H9 (cell line): ENCODE measurements around the gene PDCD4. TPM values are rescaled to one million over a fixed set of nuclear protein-coding genes. Genes with fewer than 3 reads are reported as not detected.

Experiments
- DNase-seq: peaks from one replicate; pipeline ENCODE4 v3.0.0-alpha.2; 2017
- H2AFZ ChIP-seq: one replicate; pipeline ENCODE4 v1.6.1; 2013; ENCODE audit warnings: mild to moderate bottlenecking, low read length, control low read depth, moderate library complexity
- H2AK5ac ChIP-seq: 2 replicates; pipeline ENCODE4 v1.6.1; 2013; ENCODE audit warnings: low read length, control low read depth, mixed read lengths; ENCODE audit not compliant: insufficient read length
- H2BK120ac ChIP-seq: one replicate; pipeline ENCODE4 v1.6.1; 2013; ENCODE audit warnings: low read depth, mild to moderate bottlenecking, low read length, control low read depth, inconsistent platforms; ENCODE audit not compliant: poor library complexity, severe bottlenecking
- H2BK12ac ChIP-seq: 2 replicates; pipeline ENCODE4 v1.6.1; 2013; ENCODE audit warnings: low read length, control low read depth, mixed read lengths, low read depth; ENCODE audit not compliant: insufficient read length
- H2BK15ac ChIP-seq: 2 replicates; pipeline ENCODE4 v1.6.1; 2013; ENCODE audit warnings: low read depth, low read length, control low read depth
- H2BK20ac ChIP-seq: one replicate; pipeline ENCODE4 v1.6.1; 2013; ENCODE audit warnings: low read depth, mild to moderate bottlenecking, low read length, control low read depth, inconsistent platforms; ENCODE audit not compliant: poor library complexity, severe bottlenecking
- H2BK5ac ChIP-seq: 2 replicates; pipeline ENCODE4 v1.6.1; 2013; ENCODE audit warnings: low read length, control low read depth, mixed read lengths; ENCODE audit not compliant: insufficient read length
- H3K14ac ChIP-seq: 2 replicates; pipeline ENCODE4 v1.6.1; 2013; ENCODE audit warnings: low read length, control low read depth; ENCODE audit not compliant: insufficient read depth
- H3K18ac ChIP-seq: 2 replicates; pipeline ENCODE4 v1.6.1; 2013; ENCODE audit warnings: low read depth, mild to moderate bottlenecking, mixed read lengths, low read length, control low read depth; ENCODE audit not compliant: insufficient read length
- H3K23ac ChIP-seq: 2 replicates; pipeline ENCODE4 v1.6.1; 2013; ENCODE audit warnings: low read length, control low read depth, mixed read lengths, low read depth; ENCODE audit not compliant: insufficient read length
- H3K23me2 ChIP-seq: 2 replicates; pipeline ENCODE4 v1.6.1; 2013; ENCODE audit warnings: low read depth, mild to moderate bottlenecking, mixed read lengths, low read length, control low read depth; ENCODE audit not compliant: insufficient read length, poor library complexity, severe bottlenecking
- H3K27ac ChIP-seq: 2 replicates; pipeline ENCODE4 v1.5.1; 2013; ENCODE audit warnings: low read length, control low read depth, mixed read lengths, low read depth; ENCODE audit not compliant: insufficient read length
- H3K27me3 ChIP-seq: 2 replicates; pipeline ENCODE4 v1.6.1; 2013; ENCODE audit warnings: low read length, control low read depth, inconsistent platforms; ENCODE audit not compliant: insufficient read depth
- H3K4ac ChIP-seq: 2 replicates; pipeline ENCODE4 v1.6.1; 2013; ENCODE audit warnings: low read depth, mild to moderate bottlenecking, control low read depth, inconsistent platforms, low read length, moderate library complexity
- H3K4me1 ChIP-seq: 2 replicates; pipeline ENCODE4 v1.6.1; 2013; ENCODE audit warnings: low read length, control low read depth, inconsistent platforms; ENCODE audit not compliant: insufficient read depth
- H3K4me2 ChIP-seq: 2 replicates; pipeline ENCODE4 v1.6.1; 2013; ENCODE audit warnings: low read length, control low read depth, mixed read lengths; ENCODE audit not compliant: insufficient read length, insufficient read depth
- H3K56ac ChIP-seq: 2 replicates; pipeline ENCODE4 v1.6.1; 2013; ENCODE audit warnings: low read depth, mild to moderate bottlenecking, mixed read lengths, low read length, control low read depth; ENCODE audit not compliant: insufficient read length
- H3K79me1 ChIP-seq: 2 replicates; pipeline ENCODE4 v1.6.1; 2013; ENCODE audit warnings: low read depth, mild to moderate bottlenecking, moderate library complexity, low read length, control low read depth, inconsistent platforms; ENCODE audit not compliant: insufficient read depth, poor library complexity, severe bottlenecking
- H3K79me2 ChIP-seq: 2 replicates; pipeline ENCODE4 v1.6.1; 2013; ENCODE audit warnings: low read length, control low read depth, inconsistent platforms; ENCODE audit not compliant: insufficient read depth
- H3K9ac ChIP-seq: 2 replicates; pipeline ENCODE4 v1.6.1; 2013; ENCODE audit warnings: low read length, control low read depth, mixed read lengths; ENCODE audit not compliant: insufficient read length; ENCODE audit errors: extremely low read depth
- H3K9me3 ChIP-seq: one replicate; pipeline ENCODE4 v1.6.1; 2013; ENCODE audit warnings: low read depth, low read length, inconsistent platforms; ENCODE audit not compliant: control insufficient read depth
- H3T11ph ChIP-seq: one replicate; pipeline ENCODE4 v1.6.1; 2013; ENCODE audit warnings: mild to moderate bottlenecking, low read length, control low read depth, inconsistent platforms
- H4K20me1 ChIP-seq: one replicate; pipeline ENCODE4 v1.6.1; 2013; ENCODE audit not compliant: control insufficient read depth, insufficient read length, insufficient read depth
- H4K5ac ChIP-seq: 2 replicates; pipeline ENCODE4 v1.6.1; 2013; ENCODE audit warnings: low read depth, mild to moderate bottlenecking, mixed read lengths, low read length, control low read depth; ENCODE audit not compliant: insufficient read length
- H4K8ac ChIP-seq: replicated peaks from 2 replicates; pipeline ENCODE4 v1.6.1; 2013; ENCODE audit warnings: low read length, control low read depth, mixed read lengths, low read depth; ENCODE audit not compliant: insufficient read length
- H4K91ac ChIP-seq: 2 replicates; pipeline ENCODE4 v1.6.1; 2013; ENCODE audit warnings: low read depth, mild to moderate bottlenecking, moderate library complexity, mixed read lengths, low read length, control low read depth; ENCODE audit not compliant: insufficient read length
- H3K27ac Mint-ChIP-seq, 3 experiments: 2 replicates in 2 of 3; 3 replicates in 1 of 3; pipeline ENCODE4 v1.8.0; 2020 to 2021; ENCODE audit warnings: mixed read lengths in 3 of 3, mild to moderate bottlenecking in 1 of 3, moderate library complexity in 1 of 3
- H3K27me3 Mint-ChIP-seq: 2 replicates; pipeline ENCODE4 v1.8.0; 2021; ENCODE audit warnings: low read depth, mild to moderate bottlenecking, moderate library complexity, mixed read lengths
- H3K36me3 Mint-ChIP-seq, 3 experiments: 2 replicates in 2 of 3; 3 replicates in 1 of 3; pipeline ENCODE4 v1.8.0; 2020 to 2021; ENCODE audit warnings: low read depth in 3 of 3, mixed read lengths in 3 of 3; ENCODE audit not compliant: insufficient read depth in 1 of 3
- H3K4me1 Mint-ChIP-seq, 2 experiments: 2 replicates each; pipeline ENCODE4 v1.8.0; 2020; ENCODE audit warnings: mixed read lengths in 2 of 2
- H3K4me3 Mint-ChIP-seq, 2 experiments: 2 replicates in 1 of 2; 3 replicates in 1 of 2; pipeline ENCODE4 v1.8.0; 2020 to 2021; ENCODE audit warnings: mild to moderate bottlenecking in 2 of 2, mixed read lengths in 2 of 2, moderate library complexity in 1 of 2
- H3K9me3 Mint-ChIP-seq, 2 experiments: 2 replicates in 1 of 2; 3 replicates in 1 of 2; pipeline ENCODE4 v1.8.0; 2020; ENCODE audit warnings: mild to moderate bottlenecking in 2 of 2, mixed read lengths in 2 of 2, moderate library complexity in 1 of 2
- WGBS: extraction: QIAGEN DNeasy Blood & Tissue Kit; methylation state at CpG from one replicate; pipeline ENCODE4 v1.1.7; 2013; ENCODE audit warnings: missing lambda C conversion rate, low lambda C conversion rate, mixed read lengths; ENCODE audit not compliant: insufficient read length; ENCODE audit errors: extremely low coverage; 5-methylcytosine and 5-hydroxymethylcytosine counted together
- total RNA-seq: library from RNA; stranded (reverse); gene quantifications from 2 replicates; pipeline ENCODE4 v1.2.1, GENCODE V29; 2021
- TF ChIP-seq, protein P1 (sequence below): fragments of 200-600 bp; sonication (generic); conservative IDR thresholded peaks from 3 replicates; pipeline ENCODE4 v1.8.0; 2021; ENCODE audit warnings: antibody characterized with exemption, mild to moderate bottlenecking

The PDCD4 gene
- total RNA-seq, 1 experiment from 2014 or later, result 29.3 TPM

DNA sequence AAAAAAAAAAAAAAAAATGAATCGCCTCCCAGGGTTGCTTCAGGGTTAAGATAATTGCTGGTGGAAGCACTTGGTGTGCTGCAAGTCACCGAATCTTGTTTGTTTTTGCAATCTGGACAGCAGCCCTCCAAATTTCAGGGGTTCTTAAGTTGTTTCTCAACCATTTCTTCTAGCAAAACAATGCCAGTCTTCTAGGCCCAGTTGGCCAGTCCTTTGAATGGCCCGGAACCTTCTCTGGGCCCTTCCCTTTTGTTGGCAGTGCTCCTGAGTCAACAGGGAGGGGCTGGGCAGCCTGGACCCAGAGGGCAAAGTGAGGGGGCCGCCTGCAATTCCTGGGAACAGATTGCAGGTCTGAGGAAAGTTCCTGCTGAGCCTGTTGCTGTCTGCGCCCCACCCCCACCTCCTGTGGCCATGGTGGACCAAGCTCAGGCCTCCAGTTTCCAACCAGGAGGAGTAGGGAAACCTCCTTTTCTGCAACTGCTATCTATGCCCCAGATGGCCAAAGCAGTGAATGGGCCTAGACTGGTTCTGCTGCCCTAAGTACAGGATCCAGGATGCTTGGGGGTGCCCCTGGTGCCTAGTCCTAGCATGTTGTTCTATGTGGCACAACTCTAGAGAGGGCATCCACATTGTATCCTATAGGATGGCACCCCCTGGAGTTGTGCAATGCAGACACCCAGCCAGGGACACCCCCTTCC is 31.4 kb upstream of the PDCD4 start:
- Histone ChIP-seq H4K20me1 (no peaks in the 10 kb centered on the region), H3K9ac (no peak overlapping the region), H2AFZ (no peak overlapping the region), H3T11ph (no peak overlapping the region), H3K4me2 (no peak overlapping the region), H3K79me2 (no peaks in the 10 kb centered on the region), H4K5ac (no peak overlapping the region), H4K91ac (no peak overlapping the region), H3K23me2 (no peaks in the 10 kb centered on the region), H3K27ac (no peak overlapping the region), H3K79me1 (no peaks in the 10 kb centered on the region), H2AK5ac (no peak overlapping the region), H3K18ac (no peak overlapping the region), H2BK20ac (no peak overlapping the region), H3K23ac (no peak overlapping the region), H3K27me3 (no peaks in the 10 kb centered on the region), H3K4ac (no peak overlapping the region), H3K9me3 (no peaks in the 10 kb centered on the region), H2BK120ac (no peak overlapping the region), H2BK5ac (no peak overlapping the region), H3K14ac (no peak overlapping the region; the same call in 1 of the 2 replicates), H3K4me1 (no peaks in the 10 kb centered on the region), H3K56ac (no peak overlapping the region), H2BK12ac (no peak overlapping the region), H4K8ac (no peak overlapping the region), H2BK15ac (no peak overlapping the region)
- Mint-ChIP-seq H3K4me1 (peaks cover 14 to 19% of the 10 kb centered on the region in 2 experiments), H3K4me3 (no peak overlapping the region), H3K9me3 (0 out of 5 replicates have a peak, but pooled peaks cover 0 to 2% of the 10 kb centered on the region in 2 experiments), H3K27me3 (no peaks in the 10 kb centered on the region), H3K27ac (no peak overlapping the region), H3K36me3 (no peaks in the 10 kb centered on the region; a peak in 1 of 7 replicates)
- TF ChIP-seq, protein P1, sequence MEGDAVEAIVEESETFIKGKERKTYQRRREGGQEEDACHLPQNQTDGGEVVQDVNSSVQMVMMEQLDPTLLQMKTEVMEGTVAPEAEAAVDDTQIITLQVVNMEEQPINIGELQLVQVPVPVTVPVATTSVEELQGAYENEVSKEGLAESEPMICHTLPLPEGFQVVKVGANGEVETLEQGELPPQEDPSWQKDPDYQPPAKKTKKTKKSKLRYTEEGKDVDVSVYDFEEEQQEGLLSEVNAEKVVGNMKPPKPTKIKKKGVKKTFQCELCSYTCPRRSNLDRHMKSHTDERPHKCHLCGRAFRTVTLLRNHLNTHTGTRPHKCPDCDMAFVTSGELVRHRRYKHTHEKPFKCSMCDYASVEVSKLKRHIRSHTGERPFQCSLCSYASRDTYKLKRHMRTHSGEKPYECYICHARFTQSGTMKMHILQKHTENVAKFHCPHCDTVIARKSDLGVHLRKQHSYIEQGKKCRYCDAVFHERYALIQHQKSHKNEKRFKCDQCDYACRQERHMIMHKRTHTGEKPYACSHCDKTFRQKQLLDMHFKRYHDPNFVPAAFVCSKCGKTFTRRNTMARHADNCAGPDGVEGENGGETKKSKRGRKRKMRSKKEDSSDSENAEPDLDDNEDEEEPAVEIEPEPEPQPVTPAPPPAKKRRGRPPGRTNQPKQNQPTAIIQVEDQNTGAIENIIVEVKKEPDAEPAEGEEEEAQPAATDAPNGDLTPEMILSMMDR, result no peak
- DNase-seq, result no peak
- WGBS, result no CpG with 5 or more reads among the region's 5 CpGs
